Urinary bladder (tissue), 4 donors: Measurements from ENCODE around the gene PRKCB. TPM values are rescaled to one million over a fixed set of nuclear protein-coding genes. Genes with fewer than 3 reads are reported as not detected.
"Not testable (repeated sequence)": the region's sequence is repeated elsewhere in the genome, so short reads cannot be mapped to it uniquely, and the experiment has no call there.

Experiments
- DNase-seq: peaks from one replicate; pipeline ENCODE4 v3.0.0-alpha.2; 2015; ENCODE audit errors: extremely low spot score
- H3K27ac ChIP-seq: one replicate; pipeline ENCODE4 v1.5.1; 2013; ENCODE audit warnings: low read depth, mild to moderate bottlenecking, moderate library complexity
- H3K36me3 ChIP-seq: one replicate; pipeline ENCODE4 v1.6.1; 2013; ENCODE audit warnings: mild to moderate bottlenecking, moderate library complexity; ENCODE audit not compliant: insufficient read depth
- H3K4me1 ChIP-seq: one replicate; pipeline ENCODE4 v1.6.1; 2013; ENCODE audit warnings: mild to moderate bottlenecking, moderate library complexity; ENCODE audit not compliant: insufficient read depth
- H3K4me3 ChIP-seq: one replicate; pipeline ENCODE4 v1.5.1; 2013; ENCODE audit warnings: low read depth, low read length
- WGBS: extraction: QIAGEN DNeasy Blood & Tissue Kit; methylation state at CpG from one replicate; pipeline ENCODE4 v1.1.7; 2013; 5-methylcytosine and 5-hydroxymethylcytosine counted together
- polyA plus RNA-seq: library from polyadenylated mRNA; stranded (reverse); fragments of 200-250 nt; gene quantifications from one replicate; pipeline ENCODE4 v1.2.3, GENCODE V29; 2013
- total RNA-seq: library from RNA; depleted of rRNA; stranded (reverse); fragments of >200 nt; gene quantifications from one replicate; pipeline ENCODE4 v1.2.3, GENCODE V29; 2014
- donor health status: healthy with polysubstance abuse.
- donor health status: healthy.

The PRKCB gene
- total and polyA plus RNA-seq, 2 donors = 7.0 to 8.9 TPM

GRCh38 chr16:24218299-24218698 is 382.5 kb downstream of the PRKCB start:
- no peak for DNase-seq
- no peaks in the 10 kb centered on the region for H3K36me3 ChIP-seq
- H3K4me1 ChIP-seq = no peaks in the 10 kb centered on the region
- H3K27ac ChIP-seq = no peak overlapping the region
- WGBS = 86% methylated on average over 4 of the region's 4 CpGs
- no peak overlapping the region for H3K4me3 ChIP-seq

GRCh38 chr16:24221219-24221618 is 385.4 kb downstream of the PRKCB start:
- WGBS = 91% methylated on average over 2 of the region's 2 CpGs
- no peaks in the 10 kb centered on the region for H3K36me3 ChIP-seq

GRCh38 chr16:24228514-24228913 is 392.7 kb downstream of the PRKCB start:
- Histone ChIP-seq H3K4me1 (no peaks in the 10 kb centered on the region), H3K27ac (no peak overlapping the region), H3K4me3 (no peak overlapping the region), H3K36me3 (no peaks in the 10 kb centered on the region)
- WGBS = 88% methylated on average over 7 of the region's 7 CpGs
- no peak for DNase-seq

More at GRCh38 chr16:24221219-24221618, 385.4 kb downstream of the PRKCB start:
- no peaks in the 10 kb centered on the region for H3K4me1 ChIP-seq
- DNase-seq = no peak
- H3K4me3 ChIP-seq = no peak overlapping the region
- H3K27ac ChIP-seq = no peak overlapping the region

- Histone ChIP-seq H3K27ac (no peak overlapping the region), H3K4me3 (no peak overlapping the region), H3K4me1 (no peaks in the 10 kb centered on the region), H3K36me3 (no peaks in the 10 kb centered on the region)
- WGBS = 82% methylated on average over 2 of the region's 2 CpGs
- DNase-seq = no peak
These were observed 397.2 kb downstream of the PRKCB start for GRCh38 chr16:24232936-24233335.

GRCh38 chr16:24234737-24235136 is 399.0 kb downstream of the PRKCB start:
- WGBS = 76% methylated on average over 5 of the region's 5 CpGs
- DNase-seq = no peak
- Histone ChIP-seq H3K4me1 (no peaks in the 10 kb centered on the region), H3K27ac (no peak overlapping the region), H3K4me3 (no peak overlapping the region), H3K36me3 (no peaks in the 10 kb centered on the region)

- H3K27ac ChIP-seq = no peak overlapping the region
- no peak for DNase-seq
- H3K4me3 ChIP-seq = no peak overlapping the region
- 63% methylated on average over 2 of the region's 2 CpGs for WGBS
- no peaks in the 10 kb centered on the region for H3K36me3 ChIP-seq
- H3K4me1 ChIP-seq = no peaks in the 10 kb centered on the region
These were observed 400.0 kb downstream of the PRKCB start for GRCh38 chr16:24235806-24236205.

- H3K36me3 ChIP-seq = not testable (repeated sequence)
These were observed 403.1 kb downstream of the PRKCB start for GRCh38 chr16:24238846-24239245.

GRCh38 chr16:24246911-24247607 is 411.3 kb downstream of the PRKCB start:
- Histone ChIP-seq H3K27ac (no peak overlapping the region), H3K36me3 (no peaks in the 10 kb centered on the region), H3K4me1 (no peaks in the 10 kb centered on the region), H3K4me3 (no peak overlapping the region)
- DNase-seq = no peak
- WGBS = 74% methylated on average over 4 of the region's 4 CpGs

More at GRCh38 chr16:24238846-24239245, 403.1 kb downstream of the PRKCB start:
- DNase-seq, H3K4me1 ChIP-seq, H3K27ac ChIP-seq, H3K4me3 ChIP-seq: not testable (repeated sequence)
- WGBS = 57% methylated on average over 2 of the region's 2 CpGs

- 11% methylated on average over 7 of the region's 7 CpGs for WGBS
These were observed 417.4 kb downstream of the PRKCB start for GRCh38 chr16:24253192-24253591.

GRCh38 chr16:24255456-24256371 is 419.9 kb downstream of the PRKCB start, which contains the start of gene CACNG3:
Gene CACNG3 (plus strand): TSS chr16:24256335. CDS start chr16:24256755, 420 bp downstream.
- Histone ChIP-seq H3K4me3 (no peak within 1 kb of the TSS), H3K36me3 (no peaks in the 10 kb centered on the region), H3K27ac (no peak within 1 kb of the TSS), H3K4me1 (no peaks in the 10 kb centered on the region)
- peak; percentile 6 for DNase-seq
- 2% methylated on average over 54 of the region's 54 CpGs for WGBS

More at GRCh38 chr16:24253192-24253591, 417.4 kb downstream of the PRKCB start:
- H3K36me3 ChIP-seq = no peaks in the 10 kb centered on the region
- H3K4me1 ChIP-seq = no peaks in the 10 kb centered on the region
- no peak for DNase-seq
- no peak overlapping the region for H3K27ac ChIP-seq
- no peak overlapping the region for H3K4me3 ChIP-seq

GRCh38 chr16:24257958-24258357 is 422.2 kb downstream of the PRKCB start:
- Histone ChIP-seq H3K27ac (no peak overlapping the region), H3K4me3 (no peak overlapping the region), H3K4me1 (no peaks in the 10 kb centered on the region), H3K36me3 (no peaks in the 10 kb centered on the region)
- 50% methylated on average over 5 of the region's 5 CpGs for WGBS
- DNase-seq = no peak

GRCh38 chr16:24258791-24259190 is 423.0 kb downstream of the PRKCB start:
- no peak overlapping the region for H3K4me3 ChIP-seq
- no peak for DNase-seq
- 65% methylated on average over 1 of the region's 1 CpG for WGBS
- H3K27ac ChIP-seq = no peak overlapping the region
- H3K4me1 ChIP-seq = no peaks in the 10 kb centered on the region
- no peaks in the 10 kb centered on the region for H3K36me3 ChIP-seq

- H3K27ac ChIP-seq = no peak overlapping the region
- H3K4me3 ChIP-seq = no peak overlapping the region
- H3K4me1 ChIP-seq = no peaks in the 10 kb centered on the region
- no peak for DNase-seq
- no peaks in the 10 kb centered on the region for H3K36me3 ChIP-seq
These were observed 427.0 kb downstream of the PRKCB start for GRCh38 chr16:24262816-24263215.
